NT2/D1 (cell line): ENCODE measurements around the gene NAA40.

Experiments used
- SUZ12 ChIP-seq: IDR thresholded peaks from 2 replicates; pipeline ENCODE4 v1.6.1; 2011; ENCODE audit not compliant: insufficient read length, insufficient read depth; ENCODE audit errors: extremely low read depth
- YY1 ChIP-seq: IDR thresholded peaks from 2 replicates; pipeline ENCODE4 v1.6.1; 2011; ENCODE audit not compliant: insufficient read length, insufficient read depth
- ZNF274 ChIP-seq: IDR thresholded peaks from 2 replicates; pipeline ENCODE4 v1.6.1; 2011; ENCODE audit warnings: mild to moderate bottlenecking, low read depth, low read length

DNA sequence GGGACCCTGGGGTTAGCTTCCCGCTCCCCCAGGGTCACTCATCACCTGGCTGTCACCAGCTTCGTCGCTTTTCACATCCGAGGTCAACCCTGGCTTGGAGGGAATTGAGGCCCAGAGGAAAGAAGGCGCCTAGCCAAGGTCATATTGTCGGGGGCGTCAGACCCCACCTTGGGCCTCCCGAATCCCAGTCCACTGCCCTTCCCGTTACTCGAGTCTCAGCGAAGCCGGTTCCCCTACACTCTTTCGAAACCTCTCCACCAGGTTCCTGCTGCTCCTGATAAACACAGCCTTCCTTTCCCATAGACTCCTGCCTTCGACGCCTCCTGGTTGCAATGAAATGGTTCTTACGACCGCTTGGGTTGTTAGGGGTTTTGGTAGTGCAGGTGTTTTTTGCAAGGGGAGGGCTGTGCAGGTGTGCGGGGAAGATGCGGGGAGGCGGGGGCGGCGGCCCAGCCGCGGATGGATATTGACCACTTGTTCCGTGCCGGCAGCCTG lies 642 bp downstream of the NAA40 start:
- TF ChIP-seq YY1 = no peak
- no peak for TF ChIP-seq ZNF274
- TF ChIP-seq SUZ12 = no peak
